ENCODE measurements around the gene RANBP9. TPM values are rescaled to one million over a fixed set of nuclear protein-coding genes. Genes with fewer than 3 reads are reported as not detected.

The RANBP9 gene
- total RNA-seq, 1 experiment from 2014 or later = 44.5 TPM

- H3K4me3 ChIP-seq (ENCODE audit: low read depth in 2 of 2, low read length in 2 of 2) = 0 out of 4 replicates have a peak overlapping the region, but pooled peaks of 1 of the 2 experiments have one; percentile 3
- CTCF ChIA-PET = no interaction called here
- TF ChIP-seq CTCF (IDR thresholded peaks at IDR 0.05) (no peak), SIN3A (IDR thresholded peaks at IDR 0.05; ENCODE audit: borderline replicate concordance, insufficient read depth, low read depth, low read length) (no peak), REST (IDR thresholded peaks at IDR 0.05; ENCODE audit: insufficient read depth in 1 of 2, low read depth in 2 of 2, low read length in 1 of 2) (no peak), TCF7L2 (IDR thresholded peaks at IDR 0.05; ENCODE audit: low read depth, low read length) (no peak), POLR2AphosphoS5 (IDR thresholded peaks at IDR 0.05; ENCODE audit: low read depth, low read length) (no peak)
- peaks cover 4% of the 10 kb centered on the region; the same call in 1 of the 2 replicates for H3K4me1 ChIP-seq (ENCODE audit: control insufficient read depth, insufficient read depth, low read length)
- H3K27me3 ChIP-seq (ENCODE audit: control insufficient read depth, insufficient read depth, low read length) = peaks cover 3% of the 10 kb centered on the region; the same call in 1 of the 2 replicates
- POLR2A ChIA-PET = no interaction called here
- no peak overlapping the region for H3K27ac ChIP-seq (ENCODE audit: low read length)
- no TSS peak for BruUV-seq (replicated peaks)
- no peak for DNase-seq (ENCODE audit: low read depth, low spot score)
- intact Hi-C loops (cut with micrococcal nuclease; ENCODE audit: unreplicated experiment) (no loop called here), in situ Hi-C loops (cut with HindIII; ENCODE audit: low pct_unique_long_range_greater_than_20kb, low sequenced_read_pairs) (no loop called here)
- no peaks in the 10 kb centered on the region for H3K9me3 ChIP-seq (ENCODE audit: control insufficient read depth, insufficient read depth, low read depth, low read length)
- ATAC-seq = no peak
- H3K36me3 ChIP-seq (ENCODE audit: control insufficient read depth, insufficient read depth, low read length) = no peaks in the 10 kb centered on the region
Measured at GRCh38 chr6:13733178-13733887, 21.7 kb upstream of the RANBP9 start.

- H3K4me1 ChIP-seq (ENCODE audit: control insufficient read depth, insufficient read depth, low read length) = peaks cover 4% of the 10 kb centered on the region; the same call in 1 of the 2 replicates
- BruUV-seq (replicated peaks) = no TSS peak
- no peak overlapping the region for H3K4me3 ChIP-seq (ENCODE audit: low read depth in 2 of 2, low read length in 2 of 2)
- peaks cover 3% of the 10 kb centered on the region; the same call in 1 of the 2 replicates for H3K27me3 ChIP-seq (ENCODE audit: control insufficient read depth, insufficient read depth, low read length)
- no peak for TF ChIP-seq POLR2AphosphoS5 (IDR thresholded peaks at IDR 0.05; ENCODE audit: low read depth, low read length)
- in situ Hi-C loops (cut with HindIII; ENCODE audit: low pct_unique_long_range_greater_than_20kb, low sequenced_read_pairs) = no loop called here
- ChIA-PET CTCF (no interaction called here), POLR2A (no interaction called here)
- H3K9me3 ChIP-seq (ENCODE audit: control insufficient read depth, insufficient read depth, low read depth, low read length) = no peaks in the 10 kb centered on the region
- intact Hi-C loops (cut with micrococcal nuclease; ENCODE audit: unreplicated experiment) = no loop called here
- DNase-seq (ENCODE audit: low read depth, low spot score) (no peak), ATAC-seq (no peak)
- H3K36me3 ChIP-seq (ENCODE audit: control insufficient read depth, insufficient read depth, low read length) = no peaks in the 10 kb centered on the region
- no peak overlapping the region for H3K27ac ChIP-seq (ENCODE audit: low read length)
Measured at GRCh38 chr6:13730704-13731103, 19.1 kb upstream of the RANBP9 start.

GRCh38 chr6:13729891-13730290, 18.3 kb upstream of the RANBP9 start:
- TF ChIP-seq TCF7L2 (IDR thresholded peaks at IDR 0.05; ENCODE audit: low read depth, low read length) (no peak), CTCF (IDR thresholded peaks at IDR 0.05) (no peak), POLR2AphosphoS5 (IDR thresholded peaks at IDR 0.05; ENCODE audit: low read depth, low read length) (no peak), REST (IDR thresholded peaks at IDR 0.05; ENCODE audit: insufficient read depth in 1 of 2, low read depth in 2 of 2, low read length in 1 of 2) (no peak), SIN3A (IDR thresholded peaks at IDR 0.05; ENCODE audit: borderline replicate concordance, insufficient read depth, low read depth, low read length) (no peak)
- no TSS peak for BruUV-seq (replicated peaks)
- Histone ChIP-seq H3K4me1 (ENCODE audit: control insufficient read depth, insufficient read depth, low read length) (peaks cover 4% of the 10 kb centered on the region; the same call in 1 of the 2 replicates), H3K27me3 (ENCODE audit: control insufficient read depth, insufficient read depth, low read length) (peaks cover 3% of the 10 kb centered on the region; the same call in 1 of the 2 replicates), H3K27ac (ENCODE audit: low read length) (no peak overlapping the region), H3K36me3 (ENCODE audit: control insufficient read depth, insufficient read depth, low read length) (no peaks in the 10 kb centered on the region), H3K4me3 (ENCODE audit: low read depth in 2 of 2, low read length in 2 of 2) (no peak overlapping the region), H3K9me3 (ENCODE audit: control insufficient read depth, insufficient read depth, low read depth, low read length) (no peaks in the 10 kb centered on the region)
- CTCF ChIA-PET = no interaction called here
- POLR2A ChIA-PET = no interaction called here
- intact Hi-C loops (cut with micrococcal nuclease; ENCODE audit: unreplicated experiment) (no loop called here), in situ Hi-C loops (cut with HindIII; ENCODE audit: low pct_unique_long_range_greater_than_20kb, low sequenced_read_pairs) (no loop called here)
- DNase-seq (ENCODE audit: low read depth, low spot score) = no peak
- ATAC-seq = no peak

Measured in Panc1 (cell line).